ENCODE measurements around the gene NECAP2.
"Not testable (repeated sequence)": the region's sequence is repeated elsewhere in the genome, so short reads cannot be mapped to it uniquely, and the experiment has no call there.

NECAP2 gene

DNA sequence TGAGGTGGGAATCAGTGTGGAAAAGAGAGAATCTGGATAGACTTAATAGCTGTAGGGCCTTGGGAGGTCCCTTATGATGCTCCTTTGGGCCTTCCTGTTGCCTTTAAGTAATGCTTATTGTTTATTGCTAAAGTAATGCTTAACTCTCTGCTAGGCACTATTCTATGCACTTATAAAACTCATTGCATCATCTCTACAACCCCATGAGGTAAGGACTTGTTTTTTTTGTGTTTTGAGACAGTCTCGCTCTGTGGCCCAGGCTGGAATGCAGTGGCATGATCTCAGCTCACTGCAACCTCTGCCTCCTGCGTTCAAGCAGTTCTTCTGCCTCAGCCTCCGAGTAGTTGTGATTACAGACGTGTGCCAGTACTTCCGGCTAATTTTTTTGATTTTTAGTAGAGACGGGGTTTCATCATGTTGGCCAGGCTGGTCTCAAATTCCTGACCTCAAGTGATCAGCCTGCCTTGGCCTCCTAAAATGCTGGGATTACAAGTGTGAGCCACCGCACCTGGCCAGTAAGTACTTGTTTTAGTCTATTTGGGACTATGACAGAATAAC, 22.3 kb downstream of the NECAP2 start:
- no peak for DNase-seq

DNA sequence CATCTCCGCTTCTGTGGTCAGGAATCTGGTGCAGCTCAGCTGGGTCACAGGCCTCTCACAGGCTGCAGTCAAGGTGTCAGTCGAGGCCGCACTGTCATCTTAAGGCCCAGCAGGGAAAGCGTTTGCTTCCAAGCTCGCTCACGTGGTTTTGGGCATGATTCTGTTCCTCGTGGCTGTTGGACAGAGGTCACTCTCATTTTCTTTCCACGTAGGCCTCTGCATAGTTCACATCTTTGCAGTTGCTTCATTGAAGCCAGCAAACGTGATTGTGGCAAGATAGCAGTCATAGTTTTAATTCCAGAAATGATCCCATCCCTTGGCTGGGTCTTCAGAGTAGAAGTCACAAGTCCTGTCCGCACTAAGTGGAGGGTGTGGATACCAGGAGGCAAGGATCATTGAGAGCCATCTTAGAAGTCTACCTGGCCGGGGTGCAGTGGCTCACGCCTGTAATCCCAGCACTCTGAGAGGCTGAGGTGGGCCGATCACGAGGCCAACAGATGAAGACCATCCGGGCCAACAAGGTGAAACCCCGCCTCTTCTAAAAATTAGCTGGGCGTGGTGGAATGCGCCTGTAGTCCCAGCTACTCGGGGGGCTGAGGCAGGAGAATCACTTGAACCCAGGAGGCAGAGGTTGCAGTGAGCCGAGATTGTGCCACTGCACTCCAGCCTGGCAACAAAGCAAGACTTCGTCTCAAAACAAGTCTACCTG, 24.5 kb downstream of the NECAP2 start:
- no peak for DNase-seq

GRCh38 chr1:16468558-16468957, 28.0 kb downstream of the NECAP2 start:
- no peak for DNase-seq

DNA sequence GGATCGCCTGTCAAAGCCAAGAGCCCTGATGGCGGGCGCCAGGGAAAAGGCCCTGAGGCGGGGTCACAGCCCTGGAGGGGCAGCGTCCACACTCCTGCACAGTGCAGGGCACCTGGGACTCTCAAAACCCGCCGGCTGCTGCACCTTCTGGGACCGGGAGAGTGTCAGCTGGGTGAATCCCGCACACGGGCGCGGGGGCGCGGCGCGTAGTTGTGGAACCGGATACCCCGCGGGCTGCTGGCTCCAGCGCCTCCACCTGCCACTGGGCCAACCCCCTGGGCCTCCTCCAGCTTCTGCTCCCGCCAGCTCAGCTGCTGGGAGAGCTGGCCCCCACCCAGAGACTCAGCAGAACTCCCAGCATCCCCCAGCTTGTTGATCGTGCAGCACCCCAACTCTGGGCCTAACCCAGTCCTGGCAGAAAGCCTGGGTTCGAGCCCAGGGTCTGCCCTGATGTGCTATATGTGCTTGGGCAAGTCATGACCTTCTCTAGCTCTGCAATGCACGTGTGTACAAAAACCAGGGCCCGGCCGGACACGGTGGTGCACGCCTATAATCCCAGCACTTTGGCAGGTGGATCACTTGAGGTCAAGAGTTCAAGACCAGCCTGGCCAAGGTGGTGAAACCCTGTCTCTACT, 33.8 kb downstream of the NECAP2 start:
- DNase-seq, result no peak

GRCh38 chr1:16474891-16475290, 34.4 kb downstream of the NECAP2 start:
- not testable (repeated sequence) for DNase-seq

GRCh38 chr1:16475771-16476770, 35.5 kb downstream of the NECAP2 start:
- not testable (repeated sequence) for DNase-seq

DNA sequence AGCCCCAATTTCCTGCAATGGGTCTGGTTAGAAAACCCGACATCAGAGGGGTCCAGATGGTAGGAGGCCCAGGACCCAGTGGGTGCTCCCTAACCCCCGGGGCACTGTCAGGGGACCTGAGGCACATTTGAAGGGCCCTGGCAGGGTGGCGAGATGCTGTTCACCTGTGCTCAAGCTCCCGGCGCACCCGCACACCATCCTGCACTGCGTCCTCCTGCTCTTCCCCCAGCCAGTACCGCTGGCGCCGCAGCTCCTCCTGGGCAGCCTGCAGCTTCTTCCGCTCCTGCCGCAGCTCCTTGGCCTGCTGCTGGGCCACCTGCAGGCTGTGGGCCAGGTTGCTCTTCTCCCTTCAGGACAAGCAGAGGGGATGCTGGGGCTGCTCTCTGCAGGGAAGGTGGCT, 37.6 kb downstream of the NECAP2 start:
- no peak for DNase-seq

DNA sequence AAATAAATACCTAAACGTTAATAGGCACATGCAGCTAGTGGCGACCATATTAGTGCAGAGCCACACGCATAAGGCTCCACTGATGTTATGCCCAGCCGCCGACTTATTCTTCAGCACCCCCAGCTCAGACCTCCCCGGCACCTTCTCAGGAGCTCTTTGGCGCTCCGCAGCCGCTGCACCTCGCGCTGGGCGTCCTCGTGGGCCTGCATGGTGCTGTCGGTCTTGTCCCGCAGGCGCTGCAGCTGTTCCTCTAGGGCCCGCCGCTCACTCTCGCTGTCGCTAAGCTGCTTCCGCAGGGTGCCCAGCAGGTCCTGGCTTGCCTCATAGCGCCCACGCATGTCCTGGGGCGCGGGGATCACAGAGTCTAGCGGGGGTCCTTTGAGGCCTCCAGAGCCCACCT, 42.6 kb downstream of the NECAP2 start:
- DNase-seq, result not testable (repeated sequence)

DNA sequence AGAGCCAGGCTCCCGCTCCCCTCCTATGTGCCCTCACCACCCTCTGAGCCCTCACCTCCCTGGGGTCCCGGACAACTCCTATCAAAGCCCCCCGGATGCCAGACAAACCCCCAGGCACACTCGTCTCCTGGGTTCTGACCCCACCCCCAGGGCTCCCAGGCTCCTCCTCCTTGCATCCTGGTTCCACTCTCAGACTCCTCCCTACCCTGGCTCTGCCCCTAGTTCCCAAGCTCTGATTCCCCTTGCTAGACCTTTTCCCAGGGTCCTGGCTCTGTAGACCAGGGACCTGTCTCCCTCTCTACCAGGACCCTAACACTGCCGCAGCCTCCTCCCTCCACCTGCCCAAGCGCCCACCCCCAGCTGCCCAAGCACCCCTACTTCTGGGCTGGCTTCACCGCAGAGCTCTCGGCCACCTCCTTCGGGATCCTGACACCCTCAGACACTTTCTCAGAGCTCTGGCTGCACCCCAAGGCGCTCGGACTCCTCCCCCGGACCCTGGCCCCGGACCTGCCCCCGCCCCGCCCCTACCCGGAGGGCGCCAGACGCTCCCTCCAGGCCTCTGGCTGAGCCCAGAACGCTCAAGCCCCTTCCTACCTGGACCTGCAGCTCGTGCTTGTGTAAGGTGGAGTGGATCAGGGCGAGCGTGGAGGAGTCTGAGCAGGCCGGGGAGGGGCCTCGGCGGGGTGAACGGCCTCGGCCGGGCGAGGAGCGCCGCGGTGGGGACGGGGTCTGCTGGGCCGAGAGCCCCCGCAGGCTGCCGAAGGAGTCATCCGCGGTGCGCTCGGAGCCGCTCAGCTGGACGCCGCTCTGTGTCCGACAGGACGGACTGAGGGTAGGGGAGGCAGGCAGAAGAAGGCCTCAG, 43.3 kb downstream of the NECAP2 start:
- DNase-seq, result not testable (repeated sequence)

- DNase-seq, result no peak
Observed at GRCh38 chr1:16484501-16484835, 43.9 kb downstream of the NECAP2 start.

DNA sequence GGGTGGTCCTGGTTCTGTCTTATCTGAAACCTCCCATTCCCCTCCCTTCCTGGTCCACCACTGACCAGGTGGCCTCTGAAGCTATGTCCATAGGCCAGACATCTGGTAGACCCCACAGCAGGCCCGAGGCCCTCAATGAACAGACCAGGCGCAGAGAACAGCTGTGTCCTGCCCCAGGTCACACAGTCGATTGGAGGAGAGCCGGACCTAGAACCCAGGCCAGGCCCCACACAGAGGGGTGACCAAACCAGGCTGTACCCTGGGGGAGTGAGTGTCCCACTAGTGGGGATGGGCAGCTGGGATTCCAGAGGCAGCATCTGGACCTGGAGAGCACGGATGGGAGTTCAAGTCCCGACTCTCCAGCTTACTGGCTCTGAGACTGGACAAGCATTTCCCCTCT, 44.4 kb downstream of the NECAP2 start:
- no peak for DNase-seq

- DNase-seq, result not testable (repeated sequence)
Observed at GRCh38 chr1:16486316-16486715, 45.8 kb downstream of the NECAP2 start.

- not testable (repeated sequence) for DNase-seq
Observed at GRCh38 chr1:16487011-16487410, 46.5 kb downstream of the NECAP2 start.

- DNase-seq, result not testable (repeated sequence)
Observed at GRCh38 chr1:16489195-16489880, 48.8 kb downstream of the NECAP2 start.

DNA sequence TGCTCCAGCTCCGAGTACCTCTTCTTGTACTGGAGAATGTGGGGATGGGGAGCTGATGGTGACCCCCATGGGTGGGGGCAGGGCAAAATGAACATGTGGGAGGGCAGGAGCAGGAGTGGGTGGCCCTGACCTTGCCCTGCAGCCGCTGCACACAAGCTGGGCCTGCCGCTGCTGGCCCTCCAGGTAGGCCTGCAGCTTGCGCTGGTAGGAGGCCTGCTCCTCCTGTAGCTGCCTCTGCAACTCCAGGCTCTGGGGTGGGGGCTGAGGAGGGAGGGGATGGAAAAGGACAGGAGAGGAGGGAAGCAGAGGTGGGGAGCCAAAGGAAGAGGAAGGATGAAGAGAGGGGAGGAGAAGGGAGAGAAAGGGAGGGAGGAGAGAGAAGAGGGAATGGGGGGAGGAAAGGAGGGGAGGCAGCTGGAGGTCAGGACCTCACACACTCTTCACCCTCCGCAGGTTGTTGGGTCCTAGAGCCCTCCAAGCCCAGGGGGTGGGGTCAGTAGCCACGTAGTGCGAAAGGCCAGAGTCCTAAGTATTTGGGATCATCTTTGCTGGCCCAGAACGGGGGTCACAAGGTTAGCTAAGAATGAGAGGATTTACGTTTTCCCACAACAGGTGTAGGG, 50.6 kb downstream of the NECAP2 start:
- DNase-seq, result no peak

GRCh38 chr1:16492937-16493336, 52.4 kb downstream of the NECAP2 start:
- DNase-seq, result not testable (repeated sequence)

DNA sequence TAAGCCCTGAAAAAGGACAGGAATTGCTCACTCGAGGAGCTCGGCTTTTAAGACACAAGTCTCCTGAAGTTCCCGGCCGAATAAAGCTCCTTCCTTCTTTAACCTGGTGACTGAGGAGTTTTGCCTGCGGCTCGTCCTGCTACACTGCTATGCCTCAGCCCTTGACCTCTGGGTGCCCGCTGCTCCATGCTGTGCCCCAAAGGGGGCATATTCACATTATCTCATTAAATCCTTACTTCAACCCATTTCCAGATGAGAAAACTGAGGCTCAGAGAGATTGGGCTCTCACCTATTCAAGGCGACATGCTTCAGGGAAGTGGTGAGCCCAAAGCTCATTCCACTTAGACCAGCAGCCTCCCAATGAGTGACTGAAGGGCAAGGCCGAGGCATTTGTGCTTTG, 53.2 kb downstream of the NECAP2 start:
- DNase-seq, result not testable (repeated sequence)

DNA sequence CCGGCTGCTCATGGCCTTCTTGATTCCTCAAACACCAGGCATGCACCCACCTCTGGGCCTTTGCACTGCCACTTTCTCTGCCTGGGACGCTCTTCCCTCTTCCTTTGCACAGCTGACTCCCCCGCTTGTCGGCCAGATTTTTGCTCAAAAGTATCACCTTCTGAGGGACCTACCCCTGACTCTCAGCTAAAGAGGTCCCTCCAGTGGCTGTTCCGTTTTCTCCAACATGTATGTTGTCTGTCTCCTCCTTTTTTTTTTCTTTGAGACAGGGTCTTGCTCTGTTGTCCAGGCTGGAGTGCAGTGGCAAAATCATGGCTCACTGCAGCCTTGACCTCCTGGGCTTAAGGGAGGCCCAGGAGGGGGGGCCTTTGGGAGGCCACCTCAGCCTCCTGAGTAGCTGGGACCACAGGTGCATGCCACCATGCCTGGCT, 57.0 kb downstream of the NECAP2 start:
- DNase-seq, result peak; percentile 43

DNA sequence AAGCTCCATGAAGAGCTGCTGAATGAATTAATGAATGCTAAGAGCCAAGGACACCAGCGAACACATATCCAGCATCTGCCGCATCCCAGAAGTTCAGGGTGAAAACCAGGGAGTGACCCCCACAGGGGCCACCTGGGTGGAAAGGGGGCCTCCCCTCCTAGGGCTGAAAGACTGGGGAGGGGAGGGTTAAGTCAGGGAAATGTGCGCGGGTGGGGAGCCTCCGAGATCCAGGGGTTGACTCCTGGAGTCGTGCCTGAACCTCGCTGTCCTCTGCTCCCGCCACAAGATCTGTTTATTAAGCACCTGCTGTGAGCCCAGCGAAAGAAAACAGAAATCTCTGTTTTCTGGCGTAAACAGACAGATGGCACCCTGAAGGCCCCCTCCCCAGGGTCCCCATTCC, 57.5 kb downstream of the NECAP2 start:
- not testable (repeated sequence) for DNase-seq

- peak; percentile 31 for DNase-seq
Observed at GRCh38 chr1:16498573-16499413, 58.3 kb downstream of the NECAP2 start.
